Middle frontal gyrus (tissue), 1 donor: ENCODE data around the gene LRRTM1.

Experiments
- DNase-seq: peaks from one replicate; pipeline ENCODE4 v3.0.0-alpha.2; 2015; ENCODE audit warnings: low spot score; ENCODE audit errors: extremely low spot score

LRRTM1 gene

GRCh38 chr2:80252294-80252986 is 52.1 kb downstream of the LRRTM1 start:
- no peak for DNase-seq
